ENCODE measurements around the gene TMCC1. TPM values are rescaled to one million over a fixed set of nuclear protein-coding genes. Genes with fewer than 3 reads are reported as not detected.
A peak's percentile ranks its signal among the peaks of the same experiment; 100 is the strongest.

Gene TMCC1
- polyA plus RNA-seq, 2 of the 4 experiments (the other 2 are of a cell fraction): 30.3 to 75.7 TPM

DNA sequence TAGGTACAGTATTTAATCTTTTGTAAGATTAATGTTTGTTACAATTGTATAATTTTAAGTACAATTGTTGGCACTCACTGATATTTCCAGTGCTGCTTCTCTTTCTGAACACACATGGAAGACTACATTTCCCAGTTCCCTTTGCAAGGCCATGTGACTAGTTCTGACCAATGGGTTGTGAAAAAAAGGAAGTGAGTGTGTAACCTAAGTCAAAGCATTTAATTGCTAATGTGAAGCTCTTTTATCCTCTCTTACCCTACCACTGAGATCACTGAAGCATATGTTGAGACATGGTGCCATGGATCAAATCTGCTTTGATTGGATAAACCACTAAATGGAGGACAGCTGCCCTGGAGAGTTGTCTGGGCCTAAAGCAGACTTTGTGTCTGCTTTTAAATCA lies 203.1 kb downstream of the TMCC1 start:
- DNase-seq (ENCODE audit: low read depth in 1 of 2, low spot score in 1 of 2) (peak; percentile 30 to 70), ATAC-seq (peak; percentile 64 to 79; a peak in 4 of 6 replicates), FAIRE-seq (no peak)
- Histone ChIP-seq H3K4me1 (peaks cover 48% of the 10 kb centered on the region), H3K4me3 (no peak overlapping the region), H3K27ac (peak overlapping the region in 1 of 2 experiments; percentile 53; a peak in 2 of 6 replicates), H3K4me2 (no peak overlapping the region), H3K9me3 (no peaks in the 10 kb centered on the region)
- CTCF ChIA-PET: no interaction called here
- TF ChIP-seq, protein P1, sequence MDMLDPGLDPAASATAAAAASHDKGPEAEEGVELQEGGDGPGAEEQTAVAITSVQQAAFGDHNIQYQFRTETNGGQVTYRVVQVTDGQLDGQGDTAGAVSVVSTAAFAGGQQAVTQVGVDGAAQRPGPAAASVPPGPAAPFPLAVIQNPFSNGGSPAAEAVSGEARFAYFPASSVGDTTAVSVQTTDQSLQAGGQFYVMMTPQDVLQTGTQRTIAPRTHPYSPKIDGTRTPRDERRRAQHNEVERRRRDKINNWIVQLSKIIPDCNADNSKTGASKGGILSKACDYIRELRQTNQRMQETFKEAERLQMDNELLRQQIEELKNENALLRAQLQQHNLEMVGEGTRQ (IDR thresholded peaks at IDR 0.05): peak; percentile 86
- no peak for TF ChIP-seq TFCP2L1 (CRISPR knock-in tag; IDR thresholded peaks at IDR 0.05)
- POLR2A ChIA-PET: no interaction called here

DNA sequence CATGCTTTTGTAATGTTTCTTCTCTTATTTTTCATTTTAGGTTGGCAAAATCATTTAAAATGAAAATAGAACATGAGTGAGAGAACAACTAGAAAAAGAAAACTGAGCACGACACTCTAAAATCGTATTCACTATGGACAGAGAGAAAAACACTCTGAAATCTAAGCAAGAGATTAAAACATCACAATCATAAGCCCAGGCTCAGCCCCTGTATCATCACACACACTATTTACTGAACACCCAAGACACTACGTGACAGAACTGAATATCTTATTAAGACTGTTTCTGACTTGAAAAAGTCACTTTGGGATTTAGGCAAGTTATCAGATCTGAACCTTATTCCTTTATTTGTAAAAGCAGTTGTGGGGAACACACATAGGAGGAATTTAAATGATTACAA lies 204.5 kb downstream of the TMCC1 start:
- Histone ChIP-seq H3K4me1 (peaks cover 58% of the 10 kb centered on the region), H3K9me3 (no peaks in the 10 kb centered on the region), H3K4me2 (peak overlapping the region; percentile 62; the same call in 2 of the 3 replicates), H3K27ac (peak overlapping the region in 1 of 2 experiments; percentile 16; a peak in 2 of 6 replicates), H3K4me3 (no peak overlapping the region)
- FAIRE-seq (no peak), ATAC-seq (no peak), DNase-seq (ENCODE audit: low read depth in 1 of 2, low spot score in 1 of 2) (no peak)
- ChIA-PET CTCF (no interaction called here), POLR2A (no interaction called here)
- 62% methylated on average over 3 of the region's 3 CpGs for WGBS (ENCODE audit: missing lambda C conversion rate)
- TF ChIP-seq PHF8 (IDR thresholded peaks at IDR 0.05; ENCODE audit: borderline replicate concordance, low read depth) (no peak), JUN (IDR thresholded peaks at IDR 0.05) (no peak), EHMT2 (IDR thresholded peaks at IDR 0.05; ENCODE audit: low read depth) (no peak), RFX5 (IDR thresholded peaks at IDR 0.05) (no peak), CEBPB (IDR thresholded peaks at IDR 0.05) (no peak), TP53 (CRISPR knock-in tag; IDR thresholded peaks at IDR 0.05) (no peak), BHLHE40 (IDR thresholded peaks at IDR 0.05; ENCODE audit: low read depth, low read length) (no peak), POLR2A (IDR thresholded peaks at IDR 0.05; ENCODE audit: low read length) (no peak), MAZ (IDR thresholded peaks at IDR 0.05; ENCODE audit: borderline replicate concordance, low read depth, low read length) (no peak)

DNA sequence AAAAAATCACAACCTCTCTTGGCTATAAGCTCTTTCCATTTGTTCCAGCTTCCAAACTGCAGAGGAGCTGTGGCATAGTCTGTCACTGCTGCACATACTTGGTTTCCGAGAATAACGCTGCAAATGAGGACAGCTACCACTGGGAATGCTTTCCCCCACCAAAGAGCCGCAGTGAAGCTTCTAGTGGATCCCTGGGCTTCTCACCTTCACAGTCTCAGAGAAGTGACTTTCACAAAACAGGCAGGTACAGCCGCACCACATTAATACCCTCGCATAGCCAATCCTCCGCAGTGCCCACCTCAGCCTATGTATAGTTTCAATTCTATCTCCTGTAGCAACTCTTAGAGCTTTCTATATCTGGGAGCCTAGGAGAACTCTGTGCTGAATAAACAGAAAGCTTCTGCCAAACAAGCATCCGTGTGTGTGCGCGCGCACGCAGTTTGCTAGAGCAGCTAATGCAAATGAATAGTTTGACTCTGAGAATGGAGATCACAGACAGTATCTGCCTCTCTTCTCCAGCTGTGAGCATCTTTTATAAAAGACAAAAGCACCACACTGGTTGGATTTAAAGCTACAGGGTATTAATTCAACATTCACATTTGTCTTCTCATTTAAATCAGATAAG lies 205.1 kb downstream of the TMCC1 start:
- Histone ChIP-seq H3K9me3 (no peaks in the 10 kb centered on the region), H3K4me1 (peaks cover 58% of the 10 kb centered on the region), H3K4me2 (peak overlapping the region; percentile 62), H3K4me3 (no peak overlapping the region), H3K27ac (peak overlapping the region; percentile 63 to 77; a peak in 5 of 6 replicates)
- WGBS (ENCODE audit: missing lambda C conversion rate): 64% methylated on average over 11 of the region's 11 CpGs
- ChIA-PET POLR2A (no interaction called here), CTCF (interaction anchor here (0.9 to 1.3 kb wide), 3 partner anchors 23 to 198 kb away, joined by 3 to 4 read pairs (median 3); no protein-coding TSS in a partner anchor)
- FAIRE-seq: no peak
- DNase-seq (ENCODE audit: low read depth in 1 of 2, low spot score in 1 of 2): peak in 1 of 2 experiments; percentile 58
- TF ChIP-seq FOSL2 (IDR thresholded peaks at IDR 0.05) (no peak), FOSL2 (CRISPR knock-in tag; IDR thresholded peaks at IDR 0.05) (no peak), CEBPB (IDR thresholded peaks at IDR 0.05) (no peak), POLR2AphosphoS2 (conservative IDR thresholded peaks at IDR 0.05; ENCODE audit: low read length) (no peak), NPAS2 (CRISPR knock-in tag; IDR thresholded peaks at IDR 0.05; ENCODE audit: borderline replicate concordance) (no peak), EHF (CRISPR knock-in tag; IDR thresholded peaks at IDR 0.05) (no peak), ZFP36 (IDR thresholded peaks at IDR 0.05; ENCODE audit: borderline replicate concordance, partially characterized antibody) (no peak), RAD21 (conservative IDR thresholded peaks at IDR 0.05 in 1 of 2, IDR thresholded peaks at IDR 0.05 in 1 of 2) (no peak), JUNB (IDR thresholded peaks at IDR 0.05) (no peak), FOSB (CRISPR knock-in tag; IDR thresholded peaks at IDR 0.05) (no peak), CHD2 (IDR thresholded peaks at IDR 0.05; ENCODE audit: low read length, partially characterized antibody) (no peak), ZSCAN20 (CRISPR knock-in tag; IDR thresholded peaks at IDR 0.05) (no peak), RNF2 (IDR thresholded peaks at IDR 0.05; ENCODE audit: borderline replicate concordance, low read depth) (no peak), POLR2A (IDR thresholded peaks at IDR 0.05; ENCODE audit: low read length) (no peak), MAZ (IDR thresholded peaks at IDR 0.05; ENCODE audit: borderline replicate concordance, low read depth, low read length) (no peak), HEYL (CRISPR knock-in tag; IDR thresholded peaks at IDR 0.05) (no peak), SMC3 (IDR thresholded peaks at IDR 0.05) (no peak), SREBF2 (IDR thresholded peaks at IDR 0.05) (no peak)
- TF ChIP-seq, protein P2, sequence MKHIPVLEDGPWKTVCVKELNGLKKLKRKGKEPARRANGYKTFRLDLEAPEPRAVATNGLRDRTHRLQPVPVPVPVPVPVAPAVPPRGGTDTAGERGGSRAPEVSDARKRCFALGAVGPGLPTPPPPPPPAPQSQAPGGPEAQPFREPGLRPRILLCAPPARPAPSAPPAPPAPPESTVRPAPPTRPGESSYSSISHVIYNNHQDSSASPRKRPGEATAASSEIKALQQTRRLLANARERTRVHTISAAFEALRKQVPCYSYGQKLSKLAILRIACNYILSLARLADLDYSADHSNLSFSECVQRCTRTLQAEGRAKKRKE (CRISPR knock-in tag; IDR thresholded peaks at IDR 0.05; ENCODE audit: low read depth): no peak
- TF ChIP-seq, protein P3, sequence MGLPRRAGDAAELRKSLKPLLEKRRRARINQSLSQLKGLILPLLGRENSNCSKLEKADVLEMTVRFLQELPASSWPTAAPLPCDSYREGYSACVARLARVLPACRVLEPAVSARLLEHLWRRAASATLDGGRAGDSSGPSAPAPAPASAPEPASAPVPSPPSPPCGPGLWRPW (IDR thresholded peaks at IDR 0.05): no peak
- TF ChIP-seq, protein P4, sequence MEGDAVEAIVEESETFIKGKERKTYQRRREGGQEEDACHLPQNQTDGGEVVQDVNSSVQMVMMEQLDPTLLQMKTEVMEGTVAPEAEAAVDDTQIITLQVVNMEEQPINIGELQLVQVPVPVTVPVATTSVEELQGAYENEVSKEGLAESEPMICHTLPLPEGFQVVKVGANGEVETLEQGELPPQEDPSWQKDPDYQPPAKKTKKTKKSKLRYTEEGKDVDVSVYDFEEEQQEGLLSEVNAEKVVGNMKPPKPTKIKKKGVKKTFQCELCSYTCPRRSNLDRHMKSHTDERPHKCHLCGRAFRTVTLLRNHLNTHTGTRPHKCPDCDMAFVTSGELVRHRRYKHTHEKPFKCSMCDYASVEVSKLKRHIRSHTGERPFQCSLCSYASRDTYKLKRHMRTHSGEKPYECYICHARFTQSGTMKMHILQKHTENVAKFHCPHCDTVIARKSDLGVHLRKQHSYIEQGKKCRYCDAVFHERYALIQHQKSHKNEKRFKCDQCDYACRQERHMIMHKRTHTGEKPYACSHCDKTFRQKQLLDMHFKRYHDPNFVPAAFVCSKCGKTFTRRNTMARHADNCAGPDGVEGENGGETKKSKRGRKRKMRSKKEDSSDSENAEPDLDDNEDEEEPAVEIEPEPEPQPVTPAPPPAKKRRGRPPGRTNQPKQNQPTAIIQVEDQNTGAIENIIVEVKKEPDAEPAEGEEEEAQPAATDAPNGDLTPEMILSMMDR (IDR thresholded peaks at IDR 0.05): no peak
- peak; percentile 54 to 80; a peak in 5 of 6 replicates for ATAC-seq

Measured in A549 (cell line).